ENCODE measurements around the gene TUBB8B. TPM values are rescaled to one million over a fixed set of nuclear protein-coding genes. Genes with fewer than 3 reads are reported as not detected.

Gene TUBB8B
- total RNA-seq, 1 donor from 2014 or later: not detected

Other genes with a start within 250 kb of the TUBB8B start
- gene USP14, start 108.9 kb upstream of the TUBB8B start, total RNA-seq: 89.7 and 98.4 TPM in 2 replicates
- 70.6 and 72.8 TPM in 2 replicates for gene THOC1, start 218.4 kb upstream of the TUBB8B start, total RNA-seq

Measured in activated T-helper 2 cell treated with anti-CD3 and anti-CD28 coated beads, Interferon-gamma antibody, Interleukin-2, Interleukin-4, amounts not matched to agents 10 μg/mL and 5 μg/mL and 100 μg/mL, durations not matched to agents 14 hours and 24 hours and 36 hours (primary cell).